HTERT RPE-1 (cell line): ENCODE results near the gene TMEM170B.

Experiments used
- in situ Hi-C: fragments of 300-500 bp; cut with MboI; formaldehyde crosslinking; loops from 4 replicates; pipeline ENCODE4 v1.14.3; 2020; ENCODE audit warnings: low sequenced_read_pairs

Gene TMEM170B

GRCh38 chr6:11613858-11614257 is 76.3 kb downstream of the TMEM170B start:
- in situ Hi-C loops, result no loop called here

GRCh38 chr6:11614534-11615213 is 77.1 kb downstream of the TMEM170B start:
- in situ Hi-C loops, result no loop called here

- in situ Hi-C loops, result no loop called here
Observed at GRCh38 chr6:11615214-11615602, 77.7 kb downstream of the TMEM170B start.

- in situ Hi-C loops, result no loop called here
Observed at GRCh38 chr6:11616200-11616611, 78.7 kb downstream of the TMEM170B start.

GRCh38 chr6:11618533-11618932 is 81.0 kb downstream of the TMEM170B start:
- in situ Hi-C loops, result no loop called here

- in situ Hi-C loops, result no loop called here
Observed at GRCh38 chr6:11621119-11621518, 83.6 kb downstream of the TMEM170B start.

- in situ Hi-C loops, result no loop called here
Observed at GRCh38 chr6:11622156-11622555, 84.6 kb downstream of the TMEM170B start.

GRCh38 chr6:11623272-11623671 is 85.7 kb downstream of the TMEM170B start:
- in situ Hi-C loops, result no loop called here

GRCh38 chr6:11625302-11625701 is 87.8 kb downstream of the TMEM170B start:
- in situ Hi-C loops, result no loop called here

GRCh38 chr6:11626356-11626755 is 88.8 kb downstream of the TMEM170B start:
- in situ Hi-C loops, result no loop called here

- in situ Hi-C loops, result no loop called here
Observed at GRCh38 chr6:11628562-11628961, 91.0 kb downstream of the TMEM170B start.

GRCh38 chr6:11631008-11631407 is 93.5 kb downstream of the TMEM170B start:
- in situ Hi-C loops, result no loop called here

GRCh38 chr6:11631539-11631938 is 94.0 kb downstream of the TMEM170B start:
- in situ Hi-C loops, result no loop called here

GRCh38 chr6:11632231-11632630 is 94.7 kb downstream of the TMEM170B start:
- in situ Hi-C loops, result no loop called here

GRCh38 chr6:11632795-11633511 is 95.4 kb downstream of the TMEM170B start:
- in situ Hi-C loops, result no loop called here
